ENCODE results near the gene AFF3. TPM values are rescaled to one million over a fixed set of nuclear protein-coding genes. Genes with fewer than 3 reads are reported as not detected.

The AFF3 gene
- total and polyA plus RNA-seq, 2 of the 8 experiments (the other 6 are each of a cell fraction or from before 2014, with no cell fraction given): 0.27 to 3.0 TPM

GRCh38 chr2:100184055-100184737, 41.8 kb upstream of the AFF3 start:
- CTCF ChIA-PET (ENCODE audit: partially characterized antibody): no interaction called here

More at GRCh38 chr2:100184055-100184737, 41.8 kb upstream of the AFF3 start:
- H3K27me3 ChIP-seq (replicated peaks in 1 of 4; ENCODE audit: control insufficient read depth in 3 of 4, extremely low read depth in 1 of 4, insufficient read depth in 3 of 4, low read length in 3 of 4): peaks cover 14 to 69% (median 51%) of the 10 kb centered on the region in 4 experiments
- H3K36me3 ChIP-seq (ENCODE audit: control insufficient read depth in 2 of 4, insufficient read depth in 4 of 4, low read length in 3 of 4): no peaks in the 10 kb centered on the region
- H3K23me2 ChIP-seq (ENCODE audit: low read depth, low read length): no peaks in the 10 kb centered on the region; the same call in 1 of the 2 replicates
- no peaks in the 10 kb centered on the region for H3K79me2 ChIP-seq (ENCODE audit: control insufficient read depth in 1 of 2, insufficient read depth in 2 of 2, low read length in 2 of 2)
- no peak overlapping the region for H2BK120ac ChIP-seq (replicated peaks; ENCODE audit: low read depth, low read length)
- peaks cover 4 to 14% (median 7%) of the 10 kb centered on the region in 4 experiments for H3K4me1 ChIP-seq (replicated peaks in 1 of 4; ENCODE audit: control insufficient read depth in 3 of 4, insufficient read depth in 4 of 4, low read length in 3 of 4)
- DNase-seq (ENCODE audit: low read depth in 1 of 2, low spot score in 2 of 2): no peak
- H4K5ac ChIP-seq (ENCODE audit: insufficient read length, low read depth, low read length): no peak overlapping the region
- no peak overlapping the region for H2BK5ac ChIP-seq (ENCODE audit: low read depth, low read length)
- no peak overlapping the region for H3K18ac ChIP-seq (ENCODE audit: extremely low read depth, low read length)
- H3K56ac ChIP-seq (replicated peaks; ENCODE audit: insufficient read length, low read depth, low read length): no peak overlapping the region
- H2BK15ac ChIP-seq (ENCODE audit: low read length): no peak overlapping the region
- WGBS, 2 experiments (ENCODE audit: extremely low coverage in 1 of 2, insufficient coverage in 1 of 2, insufficient read length in 1 of 2, insufficient replicate concordance in 2 of 2, low coverage in 1 of 2, low lambda C conversion rate in 2 of 2, missing lambda C conversion rate in 1 of 2): 89% methylated on average over 4 of the region's 4 CpGs; no CpG with 5 or more reads in 1 of the 2 experiments
- no peak overlapping the region for H3K4me2 ChIP-seq (ENCODE audit: insufficient read depth in 1 of 2, low read depth in 2 of 2, low read length in 2 of 2)
- no peak overlapping the region for H2BK20ac ChIP-seq (ENCODE audit: low read length)
- H3K79me1 ChIP-seq (ENCODE audit: low read depth, low read length): no peaks in the 10 kb centered on the region
- H2BK12ac ChIP-seq (ENCODE audit: low read depth, low read length): no peak overlapping the region
- no peak overlapping the region for H3K9ac ChIP-seq (replicated peaks in 1 of 4; ENCODE audit: extremely low read depth in 1 of 4, low read depth in 3 of 4, low read length in 3 of 4)
- H2AFZ ChIP-seq (ENCODE audit: low read length): no peak overlapping the region
- H3K23ac ChIP-seq (ENCODE audit: insufficient read length): no peak overlapping the region
- H4K91ac ChIP-seq (replicated peaks; ENCODE audit: insufficient read length, low read length): no peak overlapping the region
- no peaks in the 10 kb centered on the region for H3K9me3 ChIP-seq (ENCODE audit: insufficient read depth in 2 of 2, low read depth in 1 of 2, low read length in 1 of 2)
- H4K20me1 ChIP-seq (replicated peaks in 1 of 2; ENCODE audit: control insufficient read depth in 1 of 2, insufficient read depth in 2 of 2, low read length in 2 of 2): peaks cover 0 to 1% of the 10 kb centered on the region in 2 experiments
- no peak overlapping the region for H3K14ac ChIP-seq (ENCODE audit: insufficient read length)
- H2AK5ac ChIP-seq (ENCODE audit: low read depth, low read length): no peak overlapping the region
- no peak for TF ChIP-seq POU5F1 (IDR thresholded peaks at IDR 0.05; ENCODE audit: low read depth, low read length)
- no peak for TF ChIP-seq SUZ12 (IDR thresholded peaks at IDR 0.05; ENCODE audit: low read length)
- TF ChIP-seq ASH2L (IDR thresholded peaks at IDR 0.05; ENCODE audit: low read length): no peak
- no peak for TF ChIP-seq CBX8 (IDR thresholded peaks at IDR 0.05; ENCODE audit: borderline replicate concordance, low read depth, low read length)
- TF ChIP-seq EZH2 (IDR thresholded peaks at IDR 0.05; ENCODE audit: low read depth, low read length, severe bottlenecking): no peak
- no peak for TF ChIP-seq CHD2 (IDR thresholded peaks at IDR 0.05; ENCODE audit: low read length)
- no peak for TF ChIP-seq CBX5 (IDR thresholded peaks at IDR 0.05; ENCODE audit: low read depth, low read length)
- no peak overlapping the region for H3K27ac ChIP-seq (ENCODE audit: low read depth, low read length)
- no peak for FAIRE-seq
- no peak overlapping the region for H3K4me3 ChIP-seq (ENCODE audit: extremely low read depth in 1 of 4, insufficient read depth in 2 of 4, low read depth in 3 of 4, low read length in 4 of 4)
- no peak overlapping the region for H4K8ac ChIP-seq (ENCODE audit: extremely low read depth, insufficient read depth, low read length)
- POLR2A ChIA-PET (ENCODE audit: partially characterized antibody): interaction anchor here (1.1 kb wide), 1 partner anchor 13 kb away, joined by 3 read pairs; no protein-coding TSS in a partner anchor
- no peak overlapping the region for H3K4ac ChIP-seq (replicated peaks; ENCODE audit: insufficient read length, low read depth, low read length)
